HCT116 (cell line): ENCODE measurements around the gene PROSER2. TPM values are rescaled to one million over a fixed set of nuclear protein-coding genes. Genes with fewer than 3 reads are reported as not detected.

Experiments
- ATAC-seq: fragments of 200-7000 bp; cut with Tn5 transposase; 2 replicates; pipeline ENCODE4 v1.9.1; 2020; ENCODE audit warnings: mild to moderate bottlenecking, moderate library complexity
- BruUV-seq: library from RNA; stranded (reverse); fragments of 400-500 nt; replicated peaks from 2 replicates; lab custom pipeline; 2021; lab: Mats Ljungman, UMichigan
- CTCF ChIA-PET: fragments of 300-600 bp; sonication (Branson Sonifier 250); formaldehyde crosslinking; loops from one replicate; lab custom pipeline; 2021; ENCODE audit warnings: antibody characterized with exemption; lab: Charles Lee
- POLR2A ChIA-PET: fragments of 300-600, 350-600 bp; sonication (Branson Sonifier 250); formaldehyde crosslinking; loops from one replicate; lab custom pipeline; 2021; ENCODE audit warnings: antibody characterized with exemption; lab: Charles Lee
- RAD21 ChIA-PET, 2 experiments: fragments of 300-600 bp; sonication (Branson Sonifier 250); formaldehyde crosslinking; loops; one replicate each; lab custom pipeline; 2023; ENCODE audit warnings: low total read pairs in 2 of 2; ENCODE audit not compliant: uncharacterized antibody in 2 of 2, unreplicated experiment in 2 of 2, low non-redundant PET in 1 of 2; lab: Charles Lee
- DNase-seq: peaks from one replicate; pipeline ENCODE4 v3.0.0-alpha.2; 2010; ENCODE audit warnings: low read depth, low spot score
- H2AFZ ChIP-seq: fragments of 200-600 bp; shearing (Covaris generic), sonication (generic); 2 replicates; pipeline ENCODE4 v1.6.1; 2017; ENCODE audit warnings: low read depth, mixed run types, mixed read lengths, antibody characterized with exemption, low read length; ENCODE audit not compliant: poor library complexity, severe bottlenecking
- H3K27ac ChIP-seq: 2 replicates; pipeline ENCODE4 v1.5.1; 2012; ENCODE audit warnings: low read depth, low read length
- H3K27me3 ChIP-seq: fragments of 200-600 bp; sonication (generic); 2 replicates; pipeline ENCODE4 v1.6.1; 2016; ENCODE audit warnings: mixed run types, low read length, mixed read lengths; ENCODE audit not compliant: insufficient read depth
- H3K36me3 ChIP-seq, 2 experiments: fragments of 200-500 bp in 1 of 2; fragments of 200-600 bp in 1 of 2; sonication (Bioruptor generic) in 1 of 2; sonication (generic) in 1 of 2; 2 replicates each; pipeline versions ENCODE4 v1.5.1 to v1.6.1; 2014 to 2016; ENCODE audit warnings: low read length in 2 of 2, inconsistent platforms in 1 of 2, mixed read lengths in 1 of 2, mixed run types in 1 of 2; ENCODE audit not compliant: insufficient read depth in 2 of 2, control insufficient read depth in 1 of 2
- H3K4me1 ChIP-seq, 2 experiments: fragments of 200-600 bp in 1 of 2; sonication (generic) in 1 of 2; 2 replicates each; pipeline versions ENCODE4 v1.5.1 to v1.6.1; 2012 to 2017; ENCODE audit warnings: low read length in 2 of 2, inconsistent platforms in 1 of 2, mild to moderate bottlenecking in 1 of 2, mixed read lengths in 1 of 2, mixed run types in 1 of 2, moderate library complexity in 1 of 2; ENCODE audit not compliant: insufficient read depth in 2 of 2, control insufficient read depth in 1 of 2
- H3K4me2 ChIP-seq: fragments of 200-600 bp; sonication (generic); 2 replicates; pipeline ENCODE4 v1.6.1; 2017; ENCODE audit warnings: mixed run types, low read length, mixed read lengths
- H3K4me3 ChIP-seq, 2 experiments: fragments of 200-600 bp in 1 of 2; sonication (generic) in 1 of 2; replicated peaks in 1 of 2; 2 replicates each; pipeline ENCODE4 v1.5.1; 2011 to 2016; ENCODE audit warnings: low read length in 2 of 2, control low read depth in 1 of 2, low read depth in 1 of 2, mild to moderate bottlenecking in 1 of 2, mixed read lengths in 1 of 2, mixed run types in 1 of 2
- H3K79me2 ChIP-seq: fragments of 200-600 bp; sonication (generic); 2 replicates; pipeline ENCODE4 v1.6.1; 2017; ENCODE audit warnings: mild to moderate bottlenecking, mixed run types, low read length, moderate library complexity, mixed read lengths; ENCODE audit not compliant: insufficient read depth
- H3K9ac ChIP-seq: fragments of 200-600 bp; sonication (generic); 2 replicates; pipeline ENCODE4 v1.6.1; 2016; ENCODE audit warnings: low read length, mixed read lengths
- H3K9me2 ChIP-seq: fragments of 200-600 bp; sonication (generic), shearing (Covaris generic); 2 replicates; pipeline ENCODE4 v1.6.1; 2017; ENCODE audit warnings: mixed run types, mild to moderate bottlenecking, moderate library complexity; ENCODE audit not compliant: insufficient read depth
- H3K9me3 ChIP-seq, 2 experiments: fragments of 200-500 bp in 1 of 2; fragments of 200-600 bp in 1 of 2; sonication (Bioruptor generic) in 1 of 2; sonication (generic) in 1 of 2; 2 replicates each; pipeline ENCODE4 v1.6.1; 2014 to 2017; ENCODE audit warnings: low read length in 2 of 2, mixed read lengths in 2 of 2, inconsistent platforms in 1 of 2, low read depth in 1 of 2, mild to moderate bottlenecking in 1 of 2, mixed run types in 1 of 2, moderate library complexity in 1 of 2; ENCODE audit not compliant: control insufficient read depth in 1 of 2, insufficient read depth in 1 of 2
- H4K20me1 ChIP-seq: fragments of 200-600 bp; sonication (generic), shearing (Covaris generic); 2 replicates; pipeline ENCODE4 v1.6.1; 2017; ENCODE audit warnings: mixed run types, mild to moderate bottlenecking, moderate library complexity; ENCODE audit not compliant: insufficient read depth
- CBX3 ChIP-seq: IDR thresholded peaks from 2 replicates; pipeline ENCODE4 v1.6.1; 2012; ENCODE audit warnings: low read depth
- CEBPB ChIP-seq: IDR thresholded peaks from 2 replicates; pipeline ENCODE4 v1.6.1; 2012; ENCODE audit warnings: low read depth
- ELF1 ChIP-seq: IDR thresholded peaks from 2 replicates; pipeline ENCODE4 v1.6.1; 2012; ENCODE audit warnings: low read depth, borderline replicate concordance
- JUND ChIP-seq: IDR thresholded peaks from 2 replicates; pipeline ENCODE4 v1.6.1; 2012
- POLR2A ChIP-seq: IDR thresholded peaks from 2 replicates; pipeline ENCODE4 v1.7.0; 2011; ENCODE audit warnings: borderline replicate concordance; ENCODE audit not compliant: insufficient read depth, insufficient read length; ENCODE audit errors: extremely low read depth
- POLR2AphosphoS5 ChIP-seq: IDR thresholded peaks from 2 replicates; pipeline ENCODE4 v1.6.1; 2011; ENCODE audit warnings: mild to moderate bottlenecking, low read depth, low read length, moderate library complexity
- RAD21 ChIP-seq: IDR thresholded peaks from 2 replicates; pipeline ENCODE4 v1.6.1; 2012; ENCODE audit warnings: low read depth, mild to moderate bottlenecking
- SIN3A ChIP-seq: IDR thresholded peaks from 2 replicates; pipeline ENCODE4 v1.6.1; 2012; ENCODE audit warnings: low read depth
- SP1 ChIP-seq: IDR thresholded peaks from 2 replicates; pipeline ENCODE4 v1.6.1; 2012; ENCODE audit warnings: low read depth
- SRF ChIP-seq: IDR thresholded peaks from 2 replicates; pipeline ENCODE4 v1.6.1; 2012; ENCODE audit warnings: low read depth
- TCF7L2 ChIP-seq: IDR thresholded peaks from 2 replicates; pipeline ENCODE4 v1.7.0; 2011; ENCODE audit warnings: borderline replicate concordance, inconsistent platforms; ENCODE audit not compliant: insufficient read depth, insufficient read length; ENCODE audit errors: extremely low read depth
- YY1 ChIP-seq: IDR thresholded peaks from 2 replicates; pipeline ENCODE4 v1.6.1; 2011; ENCODE audit warnings: low read length, low read depth, moderate library complexity, mild to moderate bottlenecking; ENCODE audit not compliant: insufficient replicate concordance; ENCODE audit errors: extremely low read depth
- ZBTB33 ChIP-seq: IDR thresholded peaks from 2 replicates; pipeline ENCODE4 v1.6.1; 2011; ENCODE audit warnings: mild to moderate bottlenecking, low read length, moderate library complexity; ENCODE audit not compliant: insufficient replicate concordance; ENCODE audit errors: extremely low read depth
- ZFX ChIP-seq: fragments of 450-650 bp; IDR thresholded peaks from 2 replicates; pipeline ENCODE4 v1.6.1; 2017
- ZNF274 ChIP-seq: fragments of 200-500 bp; sonication (Bioruptor generic); IDR thresholded peaks from 2 replicates; pipeline ENCODE4 v1.6.1; 2014; ENCODE audit warnings: mild to moderate bottlenecking, low read depth, low read length, inconsistent platforms
- intact Hi-C: fragments of 100-400 bp; cut with micrococcal nuclease; formaldehyde crosslinking; loops from 2 replicates; pipeline ENCODE4 v1.10.0; 2022
- total RNA-seq: library from RNA; stranded (reverse); gene quantifications from one replicate; pipeline ENCODE4 v1.2.1, GENCODE V29; 2021; ENCODE audit not compliant: unreplicated experiment
- TF ChIP-seq, protein P1 (sequence below): IDR thresholded peaks from 2 replicates; pipeline ENCODE4 v1.6.1; 2012
- TF ChIP-seq, protein P2 (sequence below): IDR thresholded peaks from 2 replicates; pipeline ENCODE4 v1.6.1; 2012
- TF ChIP-seq, protein P3 (sequence below), 3 experiments: fragments of 200-600 bp in 1 of 3; sonication (generic) in 1 of 3; IDR thresholded peaks in 2 of 3; conservative IDR thresholded peaks in 1 of 3; 2 replicates each; pipeline ENCODE4 v1.5.1; 2012 to 2017; ENCODE audit warnings: low read depth in 2 of 3, low read length in 2 of 3, antibody characterized with exemption in 1 of 3, borderline replicate concordance in 1 of 3, control low read depth in 1 of 3, mild to moderate bottlenecking in 1 of 3, mixed read lengths in 1 of 3, mixed run types in 1 of 3, moderate library complexity in 1 of 3; ENCODE audit not compliant: insufficient read depth in 1 of 3

Gene PROSER2
- total RNA-seq, 1 experiment from 2014 or later = 46.2 TPM

DNA sequence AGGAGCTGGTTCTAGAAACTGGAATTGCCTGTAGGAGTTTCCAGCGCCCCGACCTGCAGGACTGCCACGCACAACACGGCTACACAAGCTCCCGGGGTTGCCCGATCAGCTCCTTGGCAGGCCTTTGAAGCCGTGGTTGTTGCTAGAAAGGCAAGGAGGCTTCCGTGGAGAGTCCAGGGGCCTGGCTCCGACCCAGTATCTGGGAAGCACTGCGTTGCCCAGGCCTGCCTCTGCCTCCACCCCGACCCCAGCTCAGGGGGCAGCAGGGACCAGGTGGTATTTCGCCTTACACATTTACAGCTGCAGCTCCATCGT lies 54.4 kb downstream of the PROSER2 start:
- Histone ChIP-seq H3K36me3 (no peaks in the 10 kb centered on the region), H3K9me2 (no peaks in the 10 kb centered on the region), H3K79me2 (no peaks in the 10 kb centered on the region), H3K27me3 (no peaks in the 10 kb centered on the region), H2AFZ (no peak overlapping the region), H3K4me3 (no peak overlapping the region), H3K4me1 (peaks cover 62 to 88% of the 10 kb centered on the region in 2 experiments), H3K27ac (no peak overlapping the region), H4K20me1 (no peaks in the 10 kb centered on the region), H3K9ac (peak overlapping the region; percentile 77), H3K9me3 (no peaks in the 10 kb centered on the region), H3K4me2 (no peak overlapping the region)
- TF ChIP-seq CBX3 = no peak
- no peak for TF ChIP-seq SIN3A
- TF ChIP-seq POLR2A = no peak
- TF ChIP-seq ELF1 = no peak
- TF ChIP-seq, protein P1, sequence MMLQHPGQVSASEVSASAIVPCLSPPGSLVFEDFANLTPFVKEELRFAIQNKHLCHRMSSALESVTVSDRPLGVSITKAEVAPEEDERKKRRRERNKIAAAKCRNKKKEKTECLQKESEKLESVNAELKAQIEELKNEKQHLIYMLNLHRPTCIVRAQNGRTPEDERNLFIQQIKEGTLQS = no peak
- TF ChIP-seq, protein P2, sequence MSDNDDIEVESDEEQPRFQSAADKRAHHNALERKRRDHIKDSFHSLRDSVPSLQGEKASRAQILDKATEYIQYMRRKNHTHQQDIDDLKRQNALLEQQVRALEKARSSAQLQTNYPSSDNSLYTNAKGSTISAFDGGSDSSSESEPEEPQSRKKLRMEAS = no peak
- no peak for TF ChIP-seq RAD21
- TF ChIP-seq SP1 = no peak
- no peak for TF ChIP-seq POLR2AphosphoS5
- TF ChIP-seq, protein P3, sequence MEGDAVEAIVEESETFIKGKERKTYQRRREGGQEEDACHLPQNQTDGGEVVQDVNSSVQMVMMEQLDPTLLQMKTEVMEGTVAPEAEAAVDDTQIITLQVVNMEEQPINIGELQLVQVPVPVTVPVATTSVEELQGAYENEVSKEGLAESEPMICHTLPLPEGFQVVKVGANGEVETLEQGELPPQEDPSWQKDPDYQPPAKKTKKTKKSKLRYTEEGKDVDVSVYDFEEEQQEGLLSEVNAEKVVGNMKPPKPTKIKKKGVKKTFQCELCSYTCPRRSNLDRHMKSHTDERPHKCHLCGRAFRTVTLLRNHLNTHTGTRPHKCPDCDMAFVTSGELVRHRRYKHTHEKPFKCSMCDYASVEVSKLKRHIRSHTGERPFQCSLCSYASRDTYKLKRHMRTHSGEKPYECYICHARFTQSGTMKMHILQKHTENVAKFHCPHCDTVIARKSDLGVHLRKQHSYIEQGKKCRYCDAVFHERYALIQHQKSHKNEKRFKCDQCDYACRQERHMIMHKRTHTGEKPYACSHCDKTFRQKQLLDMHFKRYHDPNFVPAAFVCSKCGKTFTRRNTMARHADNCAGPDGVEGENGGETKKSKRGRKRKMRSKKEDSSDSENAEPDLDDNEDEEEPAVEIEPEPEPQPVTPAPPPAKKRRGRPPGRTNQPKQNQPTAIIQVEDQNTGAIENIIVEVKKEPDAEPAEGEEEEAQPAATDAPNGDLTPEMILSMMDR (IDR thresholded peaks at IDR 0.05 in 2 of 3, conservative IDR thresholded peaks at IDR 0.05 in 1 of 3; ENCODE audit: borderline replicate concordance in 1 of 3, insufficient read depth in 1 of 3, low read depth in 2 of 3, low read length in 2 of 3) = no peak
- no peak for TF ChIP-seq ZBTB33
- no peak for TF ChIP-seq JUND
- TF ChIP-seq ZNF274 = no peak
- TF ChIP-seq YY1 = no peak
- TF ChIP-seq SRF = no peak
- no peak for TF ChIP-seq ZFX
- TF ChIP-seq CEBPB = no peak
- no peak for TF ChIP-seq TCF7L2
- no TSS peak for BruUV-seq
- RAD21 ChIA-PET = no interaction called here
- intact Hi-C loops = no loop called here
- ATAC-seq (no peak), DNase-seq (no peak)
- CTCF ChIA-PET = no interaction called here
- POLR2A ChIA-PET = no interaction called here
